ENCODE data around the gene EVL. TPM values are rescaled to one million over a fixed set of nuclear protein-coding genes. Genes with fewer than 3 reads are reported as not detected.

The EVL gene
- total RNA-seq, 2 donors from 2014 or later = 53.1 to 102 TPM

DNA sequence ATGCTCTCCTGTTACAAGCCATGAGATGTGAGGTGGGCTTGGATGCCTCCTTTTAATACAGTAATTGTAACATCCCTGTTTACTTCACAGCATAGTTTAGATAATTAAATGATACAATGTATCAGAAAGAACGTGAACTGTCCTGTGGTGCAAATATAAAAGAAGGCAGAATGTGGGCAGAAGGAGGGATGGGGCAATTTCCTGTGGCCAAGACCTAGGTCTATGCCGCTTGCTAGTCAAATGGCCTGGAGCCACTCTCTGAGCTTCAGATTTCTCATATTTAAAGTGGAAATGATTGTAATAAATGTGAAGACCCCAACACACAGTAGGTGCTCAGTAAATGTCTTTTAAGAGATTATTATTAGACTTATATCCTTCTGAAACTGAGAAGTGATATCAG is 24.0 kb upstream of the EVL start:
- Histone ChIP-seq H3K4me1 (ENCODE audit: control insufficient read depth in 1 of 2, low read depth in 2 of 2) (no peaks in the 10 kb centered on the region), H3K9me3 (no peaks in the 10 kb centered on the region), H3K27me3 (replicated peaks; ENCODE audit: insufficient read depth) (no peaks in the 10 kb centered on the region), H3K36me3 (no peaks in the 10 kb centered on the region), H3K4me3 (no peak overlapping the region), H3K27ac (no peak overlapping the region)
- DNase-seq (ENCODE audit: low spot score) = no peak
- TF ChIP-seq CTCF (IDR thresholded peaks at IDR 0.05) = no peak
- no peak for ATAC-seq (ENCODE audit: insufficient number of reproducible peaks, low FRiP score, low read depth)

DNA sequence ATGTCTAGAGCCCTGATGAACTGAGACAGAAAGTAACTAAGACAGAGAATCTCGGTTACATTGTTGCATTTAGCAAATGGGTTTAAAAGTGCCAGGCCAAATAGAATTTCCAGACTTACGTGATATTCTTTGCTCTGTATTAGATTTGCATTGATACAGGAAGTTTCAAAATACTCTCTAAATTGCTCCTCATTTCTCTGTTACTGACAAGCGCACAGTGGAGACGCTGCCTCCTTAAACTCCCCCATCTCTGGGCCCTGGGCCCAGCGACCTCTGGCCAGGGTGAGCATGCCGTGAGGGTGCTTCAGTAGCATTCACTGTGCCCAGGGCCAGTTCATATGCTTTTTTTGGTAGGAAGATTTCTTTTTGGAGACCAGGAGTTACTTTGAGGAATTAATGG is 22.9 kb upstream of the EVL start:
- Histone ChIP-seq H3K9me3 (no peaks in the 10 kb centered on the region), H3K27ac (no peak overlapping the region)

GRCh38 chr14:100045642-100046344 is 19.4 kb upstream of the EVL start:
- Histone ChIP-seq H3K27ac (no peak overlapping the region), H3K4me1 (ENCODE audit: control insufficient read depth in 1 of 2, low read depth in 2 of 2) (no peaks in the 10 kb centered on the region), H3K36me3 (no peaks in the 10 kb centered on the region), H3K9me3 (no peaks in the 10 kb centered on the region), H3K4me3 (no peak overlapping the region), H3K27me3 (replicated peaks; ENCODE audit: insufficient read depth) (no peaks in the 10 kb centered on the region)
- no peak for DNase-seq (ENCODE audit: low spot score)
- no peak for TF ChIP-seq CTCF (IDR thresholded peaks at IDR 0.05)
- no peak for ATAC-seq (ENCODE audit: insufficient number of reproducible peaks, low FRiP score, low read depth)

More for the DNA sequence above, 22.9 kb upstream of the EVL start:
- Histone ChIP-seq H3K4me3 (no peak overlapping the region), H3K27me3 (replicated peaks; ENCODE audit: insufficient read depth) (no peaks in the 10 kb centered on the region), H3K36me3 (no peaks in the 10 kb centered on the region), H3K4me1 (ENCODE audit: control insufficient read depth in 1 of 2, low read depth in 2 of 2) (no peaks in the 10 kb centered on the region)
- ATAC-seq (ENCODE audit: insufficient number of reproducible peaks, low FRiP score, low read depth) (no peak), DNase-seq (ENCODE audit: low spot score) (no peak)
- TF ChIP-seq CTCF (IDR thresholded peaks at IDR 0.05) = no peak

DNA sequence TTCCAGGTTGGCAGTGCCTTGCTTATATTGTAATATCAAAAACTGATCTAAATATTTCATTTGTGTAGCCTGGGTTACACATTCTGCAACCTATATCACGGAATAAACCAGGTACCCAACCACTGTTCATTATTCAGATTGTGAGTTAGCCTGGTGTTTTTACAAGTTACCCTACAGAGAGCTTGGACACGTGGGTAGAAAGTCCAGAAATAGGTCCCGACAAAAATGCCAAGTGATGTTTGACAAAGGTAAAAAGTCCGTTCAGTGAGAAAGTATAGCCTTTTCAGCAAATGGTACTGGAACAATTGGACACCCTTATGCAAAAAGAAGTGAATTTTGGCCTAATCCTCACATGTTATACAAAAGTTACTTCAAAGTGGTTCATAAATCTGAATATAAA is 17.6 kb upstream of the EVL start:
- H3K4me3 ChIP-seq = no peak overlapping the region
- no peaks in the 10 kb centered on the region for H3K36me3 ChIP-seq
- H3K27ac ChIP-seq = no peak overlapping the region
- TF ChIP-seq CTCF (IDR thresholded peaks at IDR 0.05) = no peak
- no peak for ATAC-seq (ENCODE audit: insufficient number of reproducible peaks, low FRiP score, low read depth)
- no peak for DNase-seq (ENCODE audit: low spot score)
- H3K9me3 ChIP-seq = no peaks in the 10 kb centered on the region
- no peaks in the 10 kb centered on the region for H3K27me3 ChIP-seq (replicated peaks; ENCODE audit: insufficient read depth)
- H3K4me1 ChIP-seq (ENCODE audit: control insufficient read depth in 1 of 2, low read depth in 2 of 2) = no peaks in the 10 kb centered on the region

GRCh38 chr14:100048786-100049185 is 16.4 kb upstream of the EVL start:
- H3K9me3 ChIP-seq = no peaks in the 10 kb centered on the region
- ATAC-seq (ENCODE audit: insufficient number of reproducible peaks, low FRiP score, low read depth) (no peak), DNase-seq (ENCODE audit: low spot score) (no peak)
- TF ChIP-seq CTCF (IDR thresholded peaks at IDR 0.05) = no peak
- H3K4me1 ChIP-seq (ENCODE audit: control insufficient read depth in 1 of 2, low read depth in 2 of 2) = no peaks in the 10 kb centered on the region
- no peak overlapping the region for H3K4me3 ChIP-seq
- H3K27ac ChIP-seq = no peak overlapping the region
- H3K27me3 ChIP-seq (replicated peaks; ENCODE audit: insufficient read depth) = no peaks in the 10 kb centered on the region
- H3K36me3 ChIP-seq = no peaks in the 10 kb centered on the region

Data from thoracic aorta (tissue), 2 donors.